PC-9 (cell line): Measurements from ENCODE around the gene HBQ1. TPM values are rescaled to one million over a fixed set of nuclear protein-coding genes. Genes with fewer than 3 reads are reported as not detected.

Experiments
- BruUV-seq: library from RNA; stranded (reverse); fragments of 400-500 nt; replicated peaks from 2 replicates; lab custom pipeline; 2021; lab: Mats Ljungman, UMichigan
- CTCF ChIA-PET: fragments of 300-600 bp; sonication (Branson Sonifier 250); formaldehyde crosslinking; loops from one replicate; lab custom pipeline; 2022; ENCODE audit warnings: antibody characterized with exemption; lab: Charles Lee
- POLR2A ChIA-PET: fragments of 300-600 bp; sonication (Branson Sonifier 250); formaldehyde crosslinking; loops from one replicate; lab custom pipeline; 2022; ENCODE audit warnings: antibody characterized with exemption; ENCODE audit not compliant: unreplicated experiment; lab: Charles Lee
- DNase-seq, 2 experiments: peaks; one replicate each; pipeline versions ENCODE4 v3.0.0 to v3.0.0-alpha.2; 2015 to 2022; ENCODE audit warnings: mixed read lengths in 1 of 2
- H2AFZ ChIP-seq: fragments of 200-600 bp; sonication (generic); 2 replicates; pipeline ENCODE4 v1.8.1; 2017; ENCODE audit warnings: antibody characterized with exemption
- H3F3A ChIP-seq: fragments of 200-600 bp; sonication (generic); 2 replicates; pipeline ENCODE4 v1.8.1; 2017; ENCODE audit warnings: antibody characterized with exemption, mild to moderate bottlenecking, low read depth; ENCODE audit not compliant: insufficient read depth
- H3K27ac ChIP-seq: fragments of 200-600 bp; sonication (generic); 2 replicates; pipeline ENCODE4 v1.6.1; 2016; ENCODE audit warnings: mixed run types
- H3K27me3 ChIP-seq: fragments of 200-600 bp; sonication (generic); 2 replicates; pipeline ENCODE4 v1.6.1; 2016; ENCODE audit warnings: low read depth, mixed run types; ENCODE audit not compliant: insufficient read depth
- H3K36me3 ChIP-seq: fragments of 200-600 bp; sonication (generic); 2 replicates; pipeline ENCODE4 v1.6.1; 2016; ENCODE audit warnings: low read depth, mixed run types
- H3K4me1 ChIP-seq: fragments of 200-600 bp; sonication (generic); replicated peaks from 2 replicates; pipeline ENCODE4 v1.6.1; 2016; ENCODE audit warnings: mixed run types; ENCODE audit not compliant: insufficient read depth
- H3K4me2 ChIP-seq: fragments of 200-600 bp; sonication (generic); 2 replicates; pipeline ENCODE4 v1.6.1; 2017; ENCODE audit warnings: mixed run types
- H3K4me3 ChIP-seq: fragments of 200-600 bp; sonication (generic); 2 replicates; pipeline ENCODE4 v1.6.1; 2016; ENCODE audit warnings: mixed run types
- H3K79me2 ChIP-seq: fragments of 200-600 bp; sonication (generic); 2 replicates; pipeline ENCODE4 v1.6.1; 2017; ENCODE audit warnings: low read depth, mixed run types
- H3K9me2 ChIP-seq: fragments of 200-600 bp; sonication (generic); 2 replicates; pipeline ENCODE4 v1.8.1; 2017; ENCODE audit warnings: mild to moderate bottlenecking; ENCODE audit not compliant: insufficient read depth
- H3K9me3 ChIP-seq: fragments of 200-600 bp; sonication (generic); 2 replicates; pipeline ENCODE4 v1.8.1; 2016; ENCODE audit warnings: low read depth; ENCODE audit not compliant: insufficient read depth
- H4K20me1 ChIP-seq: fragments of 200-600 bp; sonication (generic); 2 replicates; pipeline ENCODE4 v1.8.1; 2017; ENCODE audit not compliant: insufficient read depth
- EZH2 ChIP-seq: fragments of 200-600 bp; sonication (generic); IDR thresholded peaks from 2 replicates; pipeline ENCODE4 v1.8.0; 2017; ENCODE audit warnings: antibody characterized with exemption, low read depth
- intact Hi-C: fragments of 100-400 bp; cut with micrococcal nuclease; formaldehyde crosslinking; loops from one replicate; pipeline ENCODE4 v1.10.0; 2022; ENCODE audit not compliant: unreplicated experiment
- total RNA-seq: library from RNA; stranded (reverse); gene quantifications from 2 replicates; pipeline ENCODE4 v1.2.3, GENCODE V29; 2021
- TF ChIP-seq, protein P1 (sequence below): fragments of 200-600 bp; sonication (generic); conservative IDR thresholded peaks from 2 replicates; pipeline ENCODE4 v1.6.1; 2017; ENCODE audit warnings: mixed run types, antibody characterized with exemption, mild to moderate bottlenecking, moderate library complexity

Gene HBQ1
- total RNA-seq, 1 experiment from 2014 or later: not detected

DNA sequence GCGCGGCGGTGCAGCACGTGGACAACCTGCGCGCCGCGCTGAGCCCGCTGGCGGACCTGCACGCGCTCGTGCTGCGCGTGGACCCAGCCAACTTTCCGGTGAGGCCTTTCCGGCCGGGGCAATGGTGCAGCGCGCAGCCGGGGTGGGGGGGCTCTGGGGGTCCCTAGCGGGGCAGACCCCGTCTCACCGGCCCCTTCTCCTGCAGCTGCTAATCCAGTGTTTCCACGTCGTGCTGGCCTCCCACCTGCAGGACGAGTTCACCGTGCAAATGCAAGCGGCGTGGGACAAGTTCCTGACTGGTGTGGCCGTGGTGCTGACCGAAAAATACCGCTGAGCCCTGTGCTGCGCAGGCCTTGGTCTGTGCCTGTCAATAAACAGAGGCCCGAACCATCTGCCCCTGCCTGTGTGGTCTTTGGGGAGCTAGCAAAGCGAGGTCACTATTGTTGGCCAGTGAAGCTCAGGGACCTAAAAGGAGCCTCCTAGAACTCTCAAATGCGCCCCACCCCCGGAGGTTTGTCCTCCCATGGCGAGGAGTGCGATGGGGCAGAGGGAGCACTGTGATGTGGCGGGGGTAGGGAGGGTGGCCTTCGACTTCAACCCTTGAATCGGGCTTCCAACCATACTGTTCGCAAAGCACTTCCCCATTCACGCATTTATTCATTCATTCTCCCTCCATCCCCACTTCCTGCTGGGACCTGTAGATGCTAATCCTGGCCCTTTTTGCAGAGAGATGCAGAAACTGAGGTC, 13.7 kb upstream of the HBQ1 start:
- ChIA-PET CTCF (no interaction called here), POLR2A (no interaction called here)
- no peak overlapping the region for H3K4me2 ChIP-seq
- no peak overlapping the region for H3K27ac ChIP-seq
- no peaks in the 10 kb centered on the region for H4K20me1 ChIP-seq
- no peaks in the 10 kb centered on the region for H3K36me3 ChIP-seq
- H3K9me3 ChIP-seq: no peaks in the 10 kb centered on the region
- BruUV-seq: no TSS peak
- H3F3A ChIP-seq: peaks cover 6% of the 10 kb centered on the region; the same call in 1 of the 2 replicates
- no peak overlapping the region for H2AFZ ChIP-seq
- no peaks in the 10 kb centered on the region for H3K79me2 ChIP-seq
- H3K27me3 ChIP-seq: peaks cover 14% of the 10 kb centered on the region
- no peak overlapping the region for H3K4me3 ChIP-seq
- DNase-seq: no peak
- no peaks in the 10 kb centered on the region for H3K4me1 ChIP-seq
- no peaks in the 10 kb centered on the region for H3K9me2 ChIP-seq
- TF ChIP-seq, protein P1, sequence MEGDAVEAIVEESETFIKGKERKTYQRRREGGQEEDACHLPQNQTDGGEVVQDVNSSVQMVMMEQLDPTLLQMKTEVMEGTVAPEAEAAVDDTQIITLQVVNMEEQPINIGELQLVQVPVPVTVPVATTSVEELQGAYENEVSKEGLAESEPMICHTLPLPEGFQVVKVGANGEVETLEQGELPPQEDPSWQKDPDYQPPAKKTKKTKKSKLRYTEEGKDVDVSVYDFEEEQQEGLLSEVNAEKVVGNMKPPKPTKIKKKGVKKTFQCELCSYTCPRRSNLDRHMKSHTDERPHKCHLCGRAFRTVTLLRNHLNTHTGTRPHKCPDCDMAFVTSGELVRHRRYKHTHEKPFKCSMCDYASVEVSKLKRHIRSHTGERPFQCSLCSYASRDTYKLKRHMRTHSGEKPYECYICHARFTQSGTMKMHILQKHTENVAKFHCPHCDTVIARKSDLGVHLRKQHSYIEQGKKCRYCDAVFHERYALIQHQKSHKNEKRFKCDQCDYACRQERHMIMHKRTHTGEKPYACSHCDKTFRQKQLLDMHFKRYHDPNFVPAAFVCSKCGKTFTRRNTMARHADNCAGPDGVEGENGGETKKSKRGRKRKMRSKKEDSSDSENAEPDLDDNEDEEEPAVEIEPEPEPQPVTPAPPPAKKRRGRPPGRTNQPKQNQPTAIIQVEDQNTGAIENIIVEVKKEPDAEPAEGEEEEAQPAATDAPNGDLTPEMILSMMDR: no peak
- TF ChIP-seq EZH2: no peak
- intact Hi-C loops: no loop called here

DNA sequence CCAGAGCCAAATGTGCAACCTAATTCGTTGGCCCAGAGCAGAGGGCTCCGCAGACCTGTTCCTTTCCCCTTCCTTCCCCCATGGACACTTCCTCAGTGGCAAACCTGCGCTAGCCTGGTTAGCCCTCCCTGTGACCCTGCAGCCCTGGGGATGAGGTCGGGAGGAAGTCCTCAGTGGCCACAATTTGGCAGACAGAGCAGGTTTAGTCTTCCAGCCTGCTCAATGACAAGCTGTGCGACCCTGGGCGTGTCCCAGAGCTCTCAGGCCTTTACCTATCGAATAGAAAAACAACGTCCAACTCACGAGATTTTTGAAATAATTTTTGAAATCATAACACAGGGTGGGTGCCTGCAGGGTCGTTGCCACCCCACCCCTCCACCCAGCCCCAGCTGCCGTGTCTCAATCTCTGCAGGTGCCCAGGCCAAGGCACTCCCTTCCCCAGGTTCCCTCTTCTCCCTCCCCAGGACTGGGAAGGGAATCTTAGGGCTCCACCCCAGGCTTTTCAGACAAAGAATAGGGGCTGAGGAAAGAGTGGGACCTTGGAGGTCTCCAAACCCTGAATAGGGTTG, 13.1 kb upstream of the HBQ1 start:
- Histone ChIP-seq H3F3A (peaks cover 6% of the 10 kb centered on the region; the same call in 1 of the 2 replicates), H3K9me2 (no peaks in the 10 kb centered on the region), H3K4me1 (no peaks in the 10 kb centered on the region), H3K4me3 (no peak overlapping the region), H2AFZ (no peak overlapping the region), H3K36me3 (no peaks in the 10 kb centered on the region), H3K9me3 (no peaks in the 10 kb centered on the region), H3K4me2 (no peak overlapping the region), H4K20me1 (no peaks in the 10 kb centered on the region), H3K27ac (no peak overlapping the region), H3K27me3 (peaks cover 14% of the 10 kb centered on the region), H3K79me2 (no peaks in the 10 kb centered on the region)
- no peak for DNase-seq
- intact Hi-C loops: no loop called here
- ChIA-PET CTCF (no interaction called here), POLR2A (no interaction called here)
- no TSS peak for BruUV-seq
- no peak for TF ChIP-seq EZH2

DNA sequence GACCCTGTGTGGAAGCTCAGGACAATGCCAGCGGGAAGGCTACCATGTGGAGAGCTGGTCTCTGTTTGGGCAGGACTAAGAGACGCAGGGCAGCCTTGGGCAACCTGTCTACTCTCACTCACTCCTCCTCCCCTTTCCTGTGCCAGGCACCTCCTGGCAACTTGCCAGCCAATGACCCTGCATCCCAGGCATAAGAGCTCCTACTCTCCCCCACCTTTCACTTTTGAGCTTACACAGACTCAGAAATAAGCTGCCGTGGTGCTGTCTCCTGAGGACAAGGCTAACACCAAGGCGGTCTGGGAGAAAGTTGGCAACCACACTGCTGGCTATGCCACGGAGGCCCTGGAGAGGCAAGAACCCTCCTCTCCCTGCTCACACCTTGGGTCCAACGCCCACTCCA, 11.8 kb upstream of the HBQ1 start:
- Histone ChIP-seq H3K27me3 (peaks cover 10% of the 10 kb centered on the region; the same call in 1 of the 2 replicates), H3K27ac (no peak overlapping the region), H3K4me1 (no peaks in the 10 kb centered on the region), H4K20me1 (no peaks in the 10 kb centered on the region), H2AFZ (no peak overlapping the region), H3K4me2 (no peak overlapping the region), H3K9me3 (no peaks in the 10 kb centered on the region), H3K4me3 (no peak overlapping the region), H3K36me3 (no peaks in the 10 kb centered on the region), H3K79me2 (no peaks in the 10 kb centered on the region), H3F3A (peaks cover 6% of the 10 kb centered on the region; the same call in 1 of the 2 replicates), H3K9me2 (no peaks in the 10 kb centered on the region)
- ChIA-PET CTCF (interaction anchor here (0.6 kb wide), 1 partner anchor 59 kb away, joined by 4 read pairs; no protein-coding TSS in a partner anchor), POLR2A (no interaction called here)
- no peak for DNase-seq
- TF ChIP-seq, protein P1: no peak
- no peak for TF ChIP-seq EZH2
- intact Hi-C loops: no loop called here
- BruUV-seq: no TSS peak
